Calu3 (cell line): ENCODE results near the gene NLRP7. TPM values are rescaled to one million over a fixed set of nuclear protein-coding genes. Genes with fewer than 3 reads are reported as not detected.

Experiments
- BruUV-seq: library from RNA; stranded (reverse); fragments of 400-500 nt; replicated peaks from 2 replicates; lab custom pipeline; 2021; lab: Mats Ljungman, UMichigan
- CTCF ChIA-PET: fragments of 300-600 bp; sonication (Branson Sonifier 250); formaldehyde crosslinking; loops from one replicate; lab custom pipeline; 2022; ENCODE audit warnings: antibody characterized with exemption; lab: Charles Lee
- DNase-seq: peaks from one replicate; pipeline ENCODE4 v3.0.0; 2022
- H3K27ac Mint-ChIP-seq: one replicate; pipeline ENCODE4 v1.8.0; 2022; ENCODE audit warnings: mixed read lengths; ENCODE audit not compliant: unreplicated experiment
- H3K27me3 Mint-ChIP-seq: one replicate; pipeline ENCODE4 v1.8.0; 2022; ENCODE audit warnings: mixed read lengths; ENCODE audit not compliant: unreplicated experiment
- H3K36me3 Mint-ChIP-seq: one replicate; pipeline ENCODE4 v1.8.0; 2022; ENCODE audit warnings: mild to moderate bottlenecking, moderate library complexity, mixed read lengths; ENCODE audit not compliant: insufficient read depth, unreplicated experiment
- H3K4me1 Mint-ChIP-seq: one replicate; pipeline ENCODE4 v1.8.0; 2022; ENCODE audit warnings: mild to moderate bottlenecking, low read depth, mixed read lengths; ENCODE audit not compliant: unreplicated experiment
- H3K4me3 Mint-ChIP-seq: one replicate; pipeline ENCODE4 v1.8.0; 2022; ENCODE audit warnings: mild to moderate bottlenecking, low read depth, moderate library complexity, mixed read lengths; ENCODE audit not compliant: unreplicated experiment
- H3K9me3 Mint-ChIP-seq: one replicate; pipeline ENCODE4 v1.8.0; 2022; ENCODE audit warnings: low read depth, mixed read lengths; ENCODE audit not compliant: unreplicated experiment
- intact Hi-C: fragments of 100-400 bp; cut with micrococcal nuclease; formaldehyde crosslinking; loops from one replicate; pipeline ENCODE4 v1.10.0; 2022; ENCODE audit not compliant: unreplicated experiment
- total RNA-seq: library from RNA; stranded (reverse); gene quantifications from 2 replicates; pipeline ENCODE4 v1.2.3, GENCODE V29; 2022
- TF ChIP-seq, protein P1 (sequence below): fragments of 200-600 bp; IDR thresholded peaks from one replicate; pipeline ENCODE4 v1.8.0; 2022; ENCODE audit warnings: antibody characterized with exemption; ENCODE audit not compliant: unreplicated experiment

Gene NLRP7
- total RNA-seq, 1 experiment from 2014 or later = not detected

DNA sequence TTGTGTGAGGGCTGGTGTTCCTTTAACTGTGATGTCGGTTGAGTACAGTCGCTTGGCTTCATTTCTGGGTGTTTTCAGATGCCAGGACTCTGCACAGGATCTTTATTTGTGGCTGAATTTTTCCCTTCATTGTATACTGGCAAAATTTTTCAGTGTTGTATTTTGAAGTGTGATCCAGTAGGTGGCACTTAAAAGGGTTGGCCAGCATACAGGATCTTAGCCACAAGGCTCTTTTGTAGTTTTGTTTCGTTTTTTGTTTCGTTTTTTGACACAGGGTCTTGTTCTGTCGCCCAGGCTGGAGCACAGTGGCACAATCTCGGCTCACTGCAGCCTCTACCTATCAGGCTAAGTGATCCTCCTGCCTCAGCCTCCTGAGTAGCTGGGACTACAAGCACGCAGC is 64.6 kb downstream of the NLRP7 start:
- Mint-ChIP-seq H3K4me3 (no peak overlapping the region), H3K9me3 (no peaks in the 10 kb centered on the region), H3K36me3 (no peaks in the 10 kb centered on the region), H3K4me1 (no peaks in the 10 kb centered on the region), H3K27ac (no peak overlapping the region), H3K27me3 (peaks cover 54% of the 10 kb centered on the region)
- no peak for DNase-seq
- intact Hi-C loops = loop anchor here (5.0 kb wide), 1 partner anchor 35 kb away; no protein-coding TSS in a partner anchor
- no TSS peak for BruUV-seq
- CTCF ChIA-PET = interaction anchor here (2.1 kb wide), 1 partner anchor 38 kb away, joined by 6 read pairs; no protein-coding TSS in a partner anchor
- TF ChIP-seq, protein P1, sequence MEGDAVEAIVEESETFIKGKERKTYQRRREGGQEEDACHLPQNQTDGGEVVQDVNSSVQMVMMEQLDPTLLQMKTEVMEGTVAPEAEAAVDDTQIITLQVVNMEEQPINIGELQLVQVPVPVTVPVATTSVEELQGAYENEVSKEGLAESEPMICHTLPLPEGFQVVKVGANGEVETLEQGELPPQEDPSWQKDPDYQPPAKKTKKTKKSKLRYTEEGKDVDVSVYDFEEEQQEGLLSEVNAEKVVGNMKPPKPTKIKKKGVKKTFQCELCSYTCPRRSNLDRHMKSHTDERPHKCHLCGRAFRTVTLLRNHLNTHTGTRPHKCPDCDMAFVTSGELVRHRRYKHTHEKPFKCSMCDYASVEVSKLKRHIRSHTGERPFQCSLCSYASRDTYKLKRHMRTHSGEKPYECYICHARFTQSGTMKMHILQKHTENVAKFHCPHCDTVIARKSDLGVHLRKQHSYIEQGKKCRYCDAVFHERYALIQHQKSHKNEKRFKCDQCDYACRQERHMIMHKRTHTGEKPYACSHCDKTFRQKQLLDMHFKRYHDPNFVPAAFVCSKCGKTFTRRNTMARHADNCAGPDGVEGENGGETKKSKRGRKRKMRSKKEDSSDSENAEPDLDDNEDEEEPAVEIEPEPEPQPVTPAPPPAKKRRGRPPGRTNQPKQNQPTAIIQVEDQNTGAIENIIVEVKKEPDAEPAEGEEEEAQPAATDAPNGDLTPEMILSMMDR = no peak

DNA sequence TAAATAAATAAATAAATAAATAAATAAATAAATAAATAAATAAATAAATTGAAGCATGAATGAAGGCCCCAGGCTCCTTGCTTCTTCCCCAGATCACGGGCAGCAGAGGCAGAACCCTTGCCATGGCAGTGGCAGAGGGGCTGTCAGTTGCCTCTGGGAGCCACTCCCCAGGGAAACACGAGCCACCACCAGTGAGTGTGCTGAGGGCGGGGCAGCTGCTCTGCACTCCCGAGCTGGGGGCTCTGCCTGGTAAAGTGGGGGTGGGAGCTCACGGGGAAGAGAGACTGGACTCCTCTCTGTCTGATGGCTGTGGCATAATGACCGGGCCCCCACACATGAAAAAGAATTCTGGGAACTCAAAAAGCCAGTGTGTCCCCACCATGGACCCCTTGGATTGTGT is 65.4 kb downstream of the NLRP7 start:
- Mint-ChIP-seq H3K36me3 (no peaks in the 10 kb centered on the region), H3K4me1 (no peaks in the 10 kb centered on the region), H3K4me3 (no peak overlapping the region), H3K27ac (no peak overlapping the region), H3K9me3 (no peaks in the 10 kb centered on the region), H3K27me3 (peaks cover 63% of the 10 kb centered on the region)
- BruUV-seq = no TSS peak
- DNase-seq = no peak
- intact Hi-C loops = loop anchor here (5.0 kb wide), 1 partner anchor 35 kb away; no protein-coding TSS in a partner anchor
- TF ChIP-seq, protein P1 = no peak
- CTCF ChIA-PET = interaction anchor here (1.1 to 2.1 kb wide), 3 partner anchors 14 to 39 kb away, joined by 3 to 8 read pairs (median 6); no protein-coding TSS in a partner anchor

DNA sequence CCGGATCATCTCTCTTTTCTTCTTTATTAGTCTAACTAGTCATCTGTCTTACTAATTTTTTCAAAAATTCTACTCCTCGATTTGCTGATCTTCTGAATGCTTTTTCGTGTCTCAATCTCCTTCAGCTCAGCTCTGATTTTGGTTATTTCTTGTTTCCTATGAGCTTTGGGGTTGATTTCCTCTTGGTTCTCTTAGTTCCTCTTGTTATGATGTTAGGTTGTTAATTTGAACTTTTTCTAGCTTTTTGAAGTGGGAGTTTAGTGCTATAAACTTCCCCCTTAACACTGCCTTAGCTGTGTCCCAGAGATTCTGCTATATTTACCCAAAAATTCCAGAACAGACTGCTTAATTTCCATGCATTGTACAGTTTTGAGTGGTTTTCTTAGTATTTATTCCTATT is 69.9 kb downstream of the NLRP7 start:
- TF ChIP-seq, protein P1 = no peak

DNA sequence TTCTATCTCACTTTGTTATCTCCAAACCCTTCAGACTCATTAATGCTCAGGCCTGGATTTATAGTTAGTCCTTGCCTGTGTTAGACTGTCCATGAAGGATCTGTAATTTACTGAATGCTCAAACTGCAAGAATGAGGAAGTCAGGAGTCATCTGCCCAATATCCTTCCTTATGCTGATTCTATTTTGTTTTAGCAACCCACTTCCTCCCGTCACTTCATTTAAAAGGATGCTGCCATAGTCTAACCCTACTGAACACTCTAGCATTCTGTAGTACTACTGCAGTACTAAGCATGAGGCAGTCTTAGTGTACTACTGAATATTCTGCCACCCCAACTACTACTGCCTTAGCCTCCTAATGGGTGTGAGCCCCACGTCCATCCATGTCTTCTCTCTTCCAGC is 71.8 kb downstream of the NLRP7 start:
- Mint-ChIP-seq H3K9me3 (no peaks in the 10 kb centered on the region), H3K27ac (no peak overlapping the region), H3K27me3 (peaks cover 76% of the 10 kb centered on the region), H3K36me3 (no peaks in the 10 kb centered on the region), H3K4me3 (no peak overlapping the region), H3K4me1 (no peaks in the 10 kb centered on the region)
- DNase-seq = no peak
- intact Hi-C loops = no loop called here
- TF ChIP-seq, protein P1 = no peak
- CTCF ChIA-PET = no interaction called here
- no TSS peak for BruUV-seq

More for the DNA sequence above, 69.9 kb downstream of the NLRP7 start:
- Mint-ChIP-seq H3K36me3 (no peaks in the 10 kb centered on the region), H3K4me3 (no peak overlapping the region), H3K27me3 (peaks cover 86% of the 10 kb centered on the region), H3K27ac (no peak overlapping the region), H3K9me3 (no peaks in the 10 kb centered on the region), H3K4me1 (no peaks in the 10 kb centered on the region)
- no TSS peak for BruUV-seq
- DNase-seq = no peak
- CTCF ChIA-PET = no interaction called here
- intact Hi-C loops = no loop called here
